Mesenchymal stem cell (in vitro differentiated cells and primary cell): ENCODE measurements around the gene KLHDC10.
A peak's percentile ranks its signal among the peaks of the same experiment; 100 is the strongest.

Source experiments
- DNase-seq: peaks from one replicate; pipeline ENCODE4 v3.0.0-alpha.2; 2013
- H2AFZ ChIP-seq: one replicate; pipeline ENCODE4 v1.6.1; 2013; ENCODE audit warnings: low read depth, mild to moderate bottlenecking, control low read depth, inconsistent platforms, low read length, moderate library complexity
- H2AK5ac ChIP-seq: 2 replicates; pipeline ENCODE4 v1.6.1; 2013; ENCODE audit warnings: low read length, moderate library complexity, mild to moderate bottlenecking, inconsistent platforms; ENCODE audit not compliant: severe bottlenecking
- H2BK120ac ChIP-seq: one replicate; pipeline ENCODE4 v1.6.1; 2013; ENCODE audit warnings: low read depth, mild to moderate bottlenecking, inconsistent platforms, low read length, moderate library complexity
- H2BK12ac ChIP-seq, 2 experiments: one replicate each; pipeline ENCODE4 v1.6.1; 2013; ENCODE audit warnings: inconsistent platforms in 2 of 2, low read length in 2 of 2, mild to moderate bottlenecking in 2 of 2, moderate library complexity in 2 of 2, control low read depth in 1 of 2
- H2BK15ac ChIP-seq: one replicate; pipeline ENCODE4 v1.6.1; 2013; ENCODE audit warnings: mild to moderate bottlenecking, low read depth, inconsistent platforms; ENCODE audit not compliant: poor library complexity, severe bottlenecking
- H2BK5ac ChIP-seq: 2 replicates; pipeline ENCODE4 v1.6.1; 2013; ENCODE audit warnings: low read depth, mild to moderate bottlenecking, low read length, control low read depth, inconsistent platforms; ENCODE audit not compliant: poor library complexity, severe bottlenecking
- H3K14ac ChIP-seq, 2 experiments: one replicate each; pipeline ENCODE4 v1.6.1; 2013; ENCODE audit warnings: inconsistent platforms in 2 of 2, low read length in 2 of 2, control low read depth in 1 of 2, mild to moderate bottlenecking in 1 of 2, moderate library complexity in 1 of 2
- H3K18ac ChIP-seq, 2 experiments: one replicate each; pipeline ENCODE4 v1.6.1; 2013; ENCODE audit warnings: inconsistent platforms in 2 of 2, low read length in 2 of 2, control low read depth in 1 of 2, low read depth in 1 of 2, mild to moderate bottlenecking in 1 of 2
- H3K23ac ChIP-seq, 2 experiments: one replicate each; pipeline ENCODE4 v1.6.1; 2013; ENCODE audit warnings: inconsistent platforms in 2 of 2, low read length in 2 of 2, mild to moderate bottlenecking in 2 of 2, moderate library complexity in 2 of 2, control low read depth in 1 of 2
- H3K27ac ChIP-seq: 2 replicates; pipeline ENCODE4 v1.5.1; 2013; ENCODE audit warnings: mild to moderate bottlenecking, moderate library complexity, low read length, control low read depth, inconsistent platforms; ENCODE audit not compliant: poor library complexity, severe bottlenecking
- H3K27me3 ChIP-seq, 2 experiments: 2 replicates each; pipeline versions ENCODE4 v1.6.1 to v1.7.0; 2013; ENCODE audit warnings: low read length in 2 of 2, mild to moderate bottlenecking in 2 of 2, moderate library complexity in 2 of 2, control low read depth in 1 of 2, inconsistent platforms in 1 of 2; ENCODE audit not compliant: control insufficient read depth in 1 of 2, insufficient read depth in 1 of 2
- H3K36me3 ChIP-seq, 2 experiments: 2 replicates each; pipeline versions ENCODE4 v1.6.1 to v1.7.0; 2013; ENCODE audit warnings: low read length in 2 of 2, control low read depth in 1 of 2, inconsistent platforms in 1 of 2, low read depth in 1 of 2, mild to moderate bottlenecking in 1 of 2; ENCODE audit not compliant: insufficient read depth in 2 of 2, control insufficient read depth in 1 of 2
- H3K4ac ChIP-seq, 2 experiments: one replicate each; pipeline ENCODE4 v1.6.1; 2013; ENCODE audit warnings: inconsistent platforms in 2 of 2, low read length in 2 of 2, mild to moderate bottlenecking in 2 of 2, moderate library complexity in 2 of 2, control low read depth in 1 of 2, low read depth in 1 of 2
- H3K4me1 ChIP-seq: 2 replicates; pipeline ENCODE4 v1.6.1; 2013; ENCODE audit warnings: low read depth, low read length, control low read depth; ENCODE audit not compliant: control insufficient read depth, insufficient read depth
- H3K4me2 ChIP-seq: 2 replicates; pipeline ENCODE4 v1.6.1; 2013; ENCODE audit warnings: low read length, mild to moderate bottlenecking, inconsistent platforms; ENCODE audit not compliant: poor library complexity, severe bottlenecking
- H3K4me3 ChIP-seq, 2 experiments: 2 replicates each; pipeline versions ENCODE4 v1.5.1 to v1.7.0; 2013; ENCODE audit warnings: low read length in 2 of 2, mild to moderate bottlenecking in 2 of 2, control low read depth in 1 of 2, low read depth in 1 of 2; ENCODE audit not compliant: insufficient read depth in 1 of 2
- H3K79me1 ChIP-seq: replicated peaks from 2 replicates; pipeline ENCODE4 v1.6.1; 2013; ENCODE audit warnings: mild to moderate bottlenecking, control low read depth, low read length, inconsistent platforms; ENCODE audit not compliant: poor library complexity, severe bottlenecking
- H3K9ac ChIP-seq: 2 replicates; pipeline ENCODE4 v1.7.0; 2013; ENCODE audit warnings: mild to moderate bottlenecking, low read length, moderate library complexity
- H3K9me3 ChIP-seq: 2 replicates; pipeline ENCODE4 v1.7.0; 2013; ENCODE audit warnings: mild to moderate bottlenecking, low read length; ENCODE audit not compliant: control insufficient read depth
- H4K8ac ChIP-seq: one replicate; pipeline ENCODE4 v1.6.1; 2013; ENCODE audit warnings: inconsistent platforms, mild to moderate bottlenecking, low read length, moderate library complexity
- H4K91ac ChIP-seq: one replicate; pipeline ENCODE4 v1.6.1; 2013; ENCODE audit warnings: mild to moderate bottlenecking, low read length, inconsistent platforms
- WGBS: methylation state at CpG from one replicate; pipeline ENCODE4 v1.1.7; 2013; ENCODE audit warnings: mixed read lengths; 5-methylcytosine and 5-hydroxymethylcytosine counted together

KLHDC10 gene

DNA sequence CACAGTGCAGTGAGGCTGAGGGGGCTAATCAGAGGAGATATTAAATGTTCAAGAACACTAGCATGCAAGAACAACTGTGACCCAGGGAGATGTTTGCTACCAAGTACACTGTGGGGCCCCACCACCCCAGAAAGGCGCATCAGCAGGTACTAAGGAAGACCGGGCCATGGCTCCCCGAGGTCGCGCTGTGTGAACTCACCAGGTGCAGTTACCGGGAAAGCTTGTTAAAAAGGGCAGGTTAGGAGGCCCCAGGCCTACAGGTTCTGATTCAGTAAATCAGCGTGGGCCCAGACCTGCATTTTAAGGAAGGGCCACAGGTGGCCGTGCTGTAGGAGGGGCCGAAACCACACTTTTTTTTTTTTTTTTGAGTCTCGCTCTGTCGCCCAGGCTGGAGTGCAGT is 80.3 kb downstream of the KLHDC10 start:
- H3K9me3 ChIP-seq = no peaks in the 10 kb centered on the region
- no peak overlapping the region for H3K4ac ChIP-seq
- H3K23ac ChIP-seq = no peak overlapping the region
- no peak overlapping the region for H3K4me2 ChIP-seq
- peaks cover 0 to 3% of the 10 kb centered on the region in 2 experiments for H3K36me3 ChIP-seq
- H2BK12ac ChIP-seq = no peak overlapping the region
- H2AFZ ChIP-seq = no peak overlapping the region
- peaks cover 19% of the 10 kb centered on the region for H3K4me1 ChIP-seq
- H3K14ac ChIP-seq = no peak overlapping the region
- no peaks in the 10 kb centered on the region for H3K27me3 ChIP-seq
- no peak overlapping the region for H3K9ac ChIP-seq
- H3K79me1 ChIP-seq = no peaks in the 10 kb centered on the region
- H3K4me3 ChIP-seq = no peak overlapping the region
- no peak overlapping the region for H2BK120ac ChIP-seq
- no peak for DNase-seq
- H2BK15ac ChIP-seq = no peak overlapping the region
- H4K8ac ChIP-seq = peak overlapping the region; percentile 29
- no peak overlapping the region for H3K27ac ChIP-seq
- H4K91ac ChIP-seq = no peak overlapping the region
- H2BK5ac ChIP-seq = no peak overlapping the region
- H3K18ac ChIP-seq = no peak overlapping the region
- no peak overlapping the region for H2AK5ac ChIP-seq
- 95% methylated on average over 9 of the region's 11 CpGs for WGBS

DNA sequence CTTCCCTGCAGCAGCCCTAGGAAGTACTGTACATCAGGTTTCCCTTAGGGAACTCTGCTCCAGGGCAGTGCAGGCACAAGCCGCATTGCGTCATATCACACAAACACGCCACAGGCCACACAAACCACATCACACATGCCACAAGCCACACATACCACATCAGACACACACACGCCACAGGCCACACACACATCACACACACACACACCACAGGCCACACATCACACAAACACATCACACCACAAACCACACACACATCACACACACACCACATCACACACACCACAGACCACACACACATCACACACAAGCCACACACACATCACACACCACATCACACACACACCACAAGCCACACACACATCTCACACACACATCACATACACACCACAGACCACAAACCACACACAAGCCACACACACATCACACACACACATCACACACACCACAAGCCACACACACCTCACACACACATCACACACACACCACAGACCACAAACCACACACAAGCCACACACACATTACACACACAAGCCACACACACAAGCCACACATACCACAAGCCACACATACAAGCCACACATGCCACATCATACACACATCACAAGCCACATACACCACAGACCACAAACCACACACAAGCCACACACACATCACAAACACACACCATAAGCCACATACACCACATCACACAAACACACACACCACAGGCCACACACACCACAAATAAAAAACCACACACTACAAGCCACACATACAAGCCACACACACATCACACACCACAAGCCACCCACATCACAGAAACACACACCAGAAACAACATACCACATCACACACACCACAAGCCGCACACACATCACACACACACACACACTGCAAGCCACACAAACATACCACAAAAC is 81.5 kb downstream of the KLHDC10 start:
- Histone ChIP-seq H3K14ac (peak overlapping the region in 1 of 2 experiments; percentile 8), H3K79me1 (no peaks in the 10 kb centered on the region), H3K36me3 (peaks cover 0 to 3% of the 10 kb centered on the region in 2 experiments), H3K4ac (no peak overlapping the region), H2BK15ac (no peak overlapping the region), H3K23ac (no peak overlapping the region), H2BK12ac (peak overlapping the region in 1 of 2 experiments; percentile 7), H2BK5ac (no peak overlapping the region), H3K9me3 (peaks cover 5% of the 10 kb centered on the region), H4K91ac (peak overlapping the region; percentile 53), H3K9ac (no peak overlapping the region), H3K27me3 (no peaks in the 10 kb centered on the region), H2BK120ac (no peak overlapping the region), H3K4me1 (peaks cover 19% of the 10 kb centered on the region), H3K4me2 (no peak overlapping the region), H3K4me3 (no peak overlapping the region), H4K8ac (no peak overlapping the region), H2AK5ac (no peak overlapping the region), H2AFZ (no peak overlapping the region), H3K18ac (peak overlapping the region in 1 of 2 experiments; percentile 64), H3K27ac (no peak overlapping the region)
- peak; percentile 40 for DNase-seq
- 81% methylated on average over 5 of the region's 5 CpGs for whole genome bisulfite sequencing

GRCh38 chr7:130152493-130153210 is 82.3 kb downstream of the KLHDC10 start:
- DNase-seq = no peak
- Histone ChIP-seq H3K79me1 (no peaks in the 10 kb centered on the region), H3K27ac (no peak overlapping the region), H3K18ac (peak overlapping the region; percentile 10 to 54), H3K4me3 (peak overlapping the region in 1 of 2 experiments; percentile 53), H3K9me3 (peaks cover 5% of the 10 kb centered on the region), H2BK15ac (no peak overlapping the region), H3K9ac (peak overlapping the region; percentile 76), H3K36me3 (peaks cover 5 to 9% of the 10 kb centered on the region in 2 experiments), H2AK5ac (no peak overlapping the region), H3K4ac (no peak overlapping the region), H2BK120ac (no peak overlapping the region), H3K27me3 (no peaks in the 10 kb centered on the region), H3K14ac (peak overlapping the region in 1 of 2 experiments; percentile 71), H2AFZ (no peak overlapping the region), H4K8ac (no peak overlapping the region), H3K4me1 (peaks cover 19% of the 10 kb centered on the region), H3K4me2 (no peak overlapping the region), H4K91ac (peak overlapping the region; percentile 28), H2BK12ac (no peak overlapping the region), H3K23ac (no peak overlapping the region), H2BK5ac (no peak overlapping the region)
- WGBS = 90% methylated on average over 17 of the region's 17 CpGs
